K562 (cell line): Measurements from ENCODE around the gene CMBL. TPM values are rescaled to one million over a fixed set of nuclear protein-coding genes. Genes with fewer than 3 reads are reported as not detected.

Source experiments
- ATAC-seq: fragments of 200-7000 bp; cut with Tn5 transposase; 3 replicates; pipeline ENCODE4 v1.9.1; 2020; ENCODE audit warnings: moderate library complexity
- BruUV-seq: library from RNA; stranded (reverse); fragments of 400-500 nt; replicated peaks from 2 replicates; lab custom pipeline; 2021; lab: Mats Ljungman, UMichigan
- CTCF ChIA-PET: fragments of 300-600 bp; formaldehyde crosslinking; extraction: SDS; loops from one replicate; lab custom pipeline; 2021; ENCODE audit warnings: low intra/inter-chr PET ratio; lab: Yijun Ruan, JAX
- POLR2A ChIA-PET: fragments of 300-600, 350-650 bp; sonication (Branson Sonifier 250); formaldehyde crosslinking; extraction: SDS; loops from one replicate; lab custom pipeline; 2021; ENCODE audit warnings: antibody characterized with exemption, inconsistent platforms; lab: Yijun Ruan, JAX
- DNase-seq, 4 experiments: peaks; one replicate each; pipeline versions ENCODE4 v3.0.0 to v3.0.0-alpha.2; 2011 to 2018; ENCODE audit warnings: low spot score in 3 of 4, mixed read lengths in 3 of 4; ENCODE audit errors: extremely low read depth in 1 of 4
- FAIRE-seq: peaks from 2 replicates; lab custom pipeline; 2011; peaks lifted over from hg19 to GRCh38; lab: Jason Lieb, UNC
- H2AFZ ChIP-seq: 2 replicates; pipeline ENCODE4 v1.6.0; 2011; ENCODE audit warnings: low read depth, low read length, control low read depth, inconsistent platforms
- H3K27ac ChIP-seq: fragments of 200-600 bp; 3 replicates; pipeline ENCODE4 v1.8.0; 2011; ENCODE audit warnings: low read depth, mild to moderate bottlenecking, control low read depth, inconsistent platforms, low read length, moderate library complexity, mixed read lengths; ENCODE audit errors: extremely low read depth
- H3K27me3 ChIP-seq, 2 experiments: fragments of 300-600 bp in 1 of 2; 2 replicates in 1 of 2; 3 replicates in 1 of 2; pipeline versions ENCODE4 v1.6.0 to v1.8.0; 2011; ENCODE audit warnings: inconsistent platforms in 2 of 2, low read length in 2 of 2, mild to moderate bottlenecking in 1 of 2, mixed read lengths in 1 of 2, moderate library complexity in 1 of 2; ENCODE audit not compliant: control insufficient read depth in 2 of 2, insufficient read depth in 2 of 2
- H3K36me3 ChIP-seq: fragments of 300-600 bp; 3 replicates; pipeline ENCODE4 v1.8.0; 2011; ENCODE audit warnings: mild to moderate bottlenecking, low read length, inconsistent platforms; ENCODE audit not compliant: control insufficient read depth, insufficient read depth
- H3K4me1 ChIP-seq, 2 experiments: fragments of 200-600 bp in 1 of 2; replicated peaks in 1 of 2; 2 replicates in 1 of 2; 3 replicates in 1 of 2; pipeline versions ENCODE4 v1.5.1 to v1.8.0; 2011; ENCODE audit warnings: inconsistent platforms in 2 of 2, low read length in 2 of 2, mild to moderate bottlenecking in 1 of 2, mixed read lengths in 1 of 2, moderate library complexity in 1 of 2; ENCODE audit not compliant: control insufficient read depth in 2 of 2, insufficient read depth in 2 of 2
- H3K4me2 ChIP-seq: 2 replicates; pipeline ENCODE4 v1.6.1; 2011; ENCODE audit warnings: low read length, control low read depth, inconsistent platforms, mixed read lengths; ENCODE audit not compliant: insufficient read depth
- H3K4me3 ChIP-seq: fragments of 200-600 bp; sonication (generic), shearing (Covaris generic); 2 replicates; pipeline ENCODE4 v1.5.1; 2016; ENCODE audit warnings: control low read depth, inconsistent platforms
- H3K79me2 ChIP-seq: fragments of 200-600 bp; 3 replicates; pipeline ENCODE4 v1.8.0; 2011; ENCODE audit warnings: low read length, inconsistent platforms; ENCODE audit not compliant: control insufficient read depth, insufficient read depth
- H3K9ac ChIP-seq, 2 experiments: 2 replicates each; pipeline versions ENCODE4 v1.6.0 to v1.6.1; 2011; ENCODE audit warnings: low read depth in 2 of 2, low read length in 2 of 2, control low read depth in 1 of 2, inconsistent platforms in 1 of 2, mild to moderate bottlenecking in 1 of 2, mixed read lengths in 1 of 2; ENCODE audit not compliant: insufficient read depth in 1 of 2
- H3K9me1 ChIP-seq: one replicate; pipeline ENCODE4 v1.6.0; 2011; ENCODE audit warnings: inconsistent platforms, mild to moderate bottlenecking, low read length, moderate library complexity; ENCODE audit not compliant: control insufficient read depth, insufficient read depth
- H3K9me3 ChIP-seq: replicated peaks from 2 replicates; pipeline ENCODE4 v1.5.1; 2011; ENCODE audit warnings: low read depth, low read length, inconsistent platforms; ENCODE audit not compliant: control insufficient read depth, insufficient read depth
- H4K20me1 ChIP-seq: replicated peaks from 2 replicates; pipeline ENCODE4 v1.6.1; 2011; ENCODE audit warnings: low read length, inconsistent platforms, mixed read lengths; ENCODE audit not compliant: control insufficient read depth, insufficient read depth
- BHLHE40 ChIP-seq: IDR thresholded peaks from 2 replicates; pipeline ENCODE4 v1.6.1; 2011; ENCODE audit warnings: low read length, improper control_type of control experiment
- CTBP1 ChIP-seq: fragments of 450-650 bp; IDR thresholded peaks from 2 replicates; pipeline ENCODE4 v1.6.1; 2016; ENCODE audit warnings: borderline replicate concordance
- EHMT2 ChIP-seq: fragments of 450-650 bp; IDR thresholded peaks from 2 replicates; pipeline ENCODE4 v1.6.1; 2018; ENCODE audit warnings: antibody characterized with exemption
- EP400 ChIP-seq: fragments of 450-650 bp; IDR thresholded peaks from 2 replicates; pipeline ENCODE4 v1.6.1; 2017; ENCODE audit warnings: antibody characterized with exemption, mild to moderate bottlenecking, moderate library complexity
- ETV5 ChIP-seq: sonication (generic); formaldehyde crosslinking; IDR thresholded peaks from 2 replicates; pipeline ENCODE4 v1.4.0; 2020; ENCODE audit warnings: low read depth, mild to moderate bottlenecking, missing genetic modification reagents
- KLF6 ChIP-seq: fragments of 250-450 bp; sonication (Bioruptor Pico); IDR thresholded peaks from 2 replicates; pipeline ENCODE4 v1.4.0; 2020; ENCODE audit warnings: mild to moderate bottlenecking, moderate library complexity, borderline replicate concordance
- MCM5 ChIP-seq: fragments of 450-650 bp; IDR thresholded peaks from 2 replicates; pipeline ENCODE4 v1.6.1; 2016; ENCODE audit warnings: low read depth
- MECOM ChIP-seq: fragments of 250-450 bp; sonication (Bioruptor Pico); IDR thresholded peaks from 2 replicates; pipeline ENCODE4 v1.8.0; 2022; ENCODE audit warnings: inconsistent platforms
- NFIC ChIP-seq: fragments of 450-650 bp; IDR thresholded peaks from 2 replicates; pipeline ENCODE4 v1.6.1; 2017; ENCODE audit warnings: mild to moderate bottlenecking, inconsistent platforms
- PKNOX1 ChIP-seq: fragments of 450-650 bp; IDR thresholded peaks from 2 replicates; pipeline ENCODE4 v1.6.1; 2016
- POU5F1 ChIP-seq: fragments of 150-350 bp; IDR thresholded peaks from 2 replicates; pipeline ENCODE4 v1.6.1; 2014; ENCODE audit warnings: borderline replicate concordance, low read length, low read depth, mild to moderate bottlenecking; ENCODE audit not compliant: partially characterized antibody
- PTTG1 ChIP-seq: fragments of 450-650 bp; IDR thresholded peaks from 2 replicates; pipeline ENCODE4 v1.6.1; 2016; ENCODE audit warnings: low read depth, mild to moderate bottlenecking, missing genetic modification characterization, missing compliant biosample characterization
- SIN3B ChIP-seq: fragments of 450-650 bp; IDR thresholded peaks from 2 replicates; pipeline ENCODE4 v1.6.1; 2017; ENCODE audit warnings: low read depth, mild to moderate bottlenecking, moderate library complexity
- TBL1XR1 ChIP-seq, 2 experiments: IDR thresholded peaks; 2 replicates each; pipeline ENCODE4 v1.6.1; 2012; ENCODE audit warnings: improper control_type of control experiment in 2 of 2, low read length in 2 of 2, mild to moderate bottlenecking in 1 of 2
- TCF3 ChIP-seq: sonication (generic); formaldehyde crosslinking; IDR thresholded peaks from 2 replicates; pipeline ENCODE4 v1.4.0; 2020; ENCODE audit warnings: mild to moderate bottlenecking, missing genetic modification reagents
- ZNF717 ChIP-seq: fragments of 250-450 bp; sonication (Bioruptor Pico); IDR thresholded peaks from 2 replicates; pipeline ENCODE4 v1.5.0; 2021
- ZNF766 ChIP-seq: fragments of 200-800 bp; sonication (Bioruptor generic); conservative IDR thresholded peaks from 2 replicates; pipeline ENCODE4 v1.6.1; 2016; ENCODE audit warnings: missing genetic modification characterization, missing compliant biosample characterization
- WGBS: fragments of 100-300 bp; shearing (Covaris generic); methylation state at CpG from one replicate; pipeline ENCODE4 v1.1.6; 2016; ENCODE audit warnings: low coverage, mixed read lengths; ENCODE audit not compliant: insufficient coverage; ENCODE audit errors: missing lambda C conversion rate; 5-methylcytosine and 5-hydroxymethylcytosine counted together
- in situ Hi-C: fragments of 300-500 bp; cut with MboI; formaldehyde crosslinking; loops from 4 replicates; pipeline ENCODE4 v1.15.0; 2018; ENCODE audit warnings: inconsistent platforms, mixed read lengths
- intact Hi-C: fragments of 100-400 bp; cut with micrococcal nuclease; formaldehyde crosslinking; loops from 2 replicates; pipeline ENCODE4 v1.14.2; 2022
- polyA plus RNA-seq, 8 experiments: library from polyadenylated mRNA; depleted of rRNA in 4 of 8; stranded (reverse) in 5 of 8; unstranded in 3 of 8; fragments of >200 nt; fragmentation: Nextera tagmentation in 2 of 8; fragmentation: Illumina TruSeq in 1 of 8; extraction: Ambion mirVana in 2 of 8; extraction: Trizol in 1 of 8; gene quantifications; 2 replicates each; pipeline versions ENCODE4 v1.2.1 to v1.2.3, GENCODE V29; 2011 to 2014; ENCODE audit warnings: inconsistent platforms in 1 of 8, missing spikeins in 1 of 8
- total RNA-seq, 7 experiments: library from RNA; depleted of rRNA in 6 of 7; stranded (reverse); fragments of >200 nt in 6 of 7; fragmentation: Illumina TruSeq in 2 of 7; extraction: Trizol in 2 of 7; gene quantifications; 2 replicates each; pipeline versions ENCODE4 v1.2.1 to v1.2.3, GENCODE V29; 2011 to 2021; ENCODE audit warnings: low replicate concordance in 1 of 7
- TF ChIP-seq, protein P1 (sequence below), 2 experiments: fragments of 450-650 bp; conservative IDR thresholded peaks; 2 replicates each; pipeline ENCODE4 v1.6.1; 2017; ENCODE audit warnings: mild to moderate bottlenecking in 2 of 2, moderate library complexity in 2 of 2
- TF ChIP-seq, protein P2 (sequence below): sonication (generic); IDR thresholded peaks from 2 replicates; pipeline ENCODE4 v1.6.1; 2016

CMBL gene
- total and polyA plus RNA-seq, 9 of the 15 experiments (the other 6 are each of a cell fraction or from before 2014, with no cell fraction given), result 22.6 to 192 (median 71.1) TPM

- H4K20me1 ChIP-seq, result peaks cover 14% of the 10 kb centered on the region; the same call in 1 of the 2 replicates
- DNase-seq (peak in 2 of 4 experiments; percentile 64 to 89), FAIRE-seq (peak; percentile 89), ATAC-seq (peak; percentile 31)
- in situ Hi-C loops (no loop called here), intact Hi-C loops (loop anchor here (5.0 to 10.0 kb wide), 3 partner anchors 59 to 153 kb away; partner anchors contain the start of gene CCT5)
- H3K27me3 ChIP-seq, result no peaks in the 10 kb centered on the region
- 19% methylated on average over 6 of the region's 6 CpGs for WGBS
- H3K4me2 ChIP-seq, result peak overlapping the region; percentile 95
- H3K9ac ChIP-seq, result peak overlapping the region; percentile 4 to 93; a peak in 3 of 4 replicates
- BruUV-seq, result no TSS peak
- peaks cover 10% of the 10 kb centered on the region; the same call in 2 of the 3 replicates for H3K36me3 ChIP-seq
- H3K9me1 ChIP-seq, result no peaks in the 10 kb centered on the region
- ChIA-PET POLR2A (interaction anchor here (0.8 to 4.0 kb wide), 8 partner anchors 8 to 101 kb away, joined by 3 to 38 read pairs (median 8); partner anchors contain the start of genes ATPSCKMT and CCT5), CTCF (no interaction called here)
- H3K9me3 ChIP-seq, result no peaks in the 10 kb centered on the region
- H3K4me3 ChIP-seq, result peak overlapping the region; percentile 60
- peaks cover 18 to 20% of the 10 kb centered on the region in 2 experiments for H3K4me1 ChIP-seq
- peak overlapping the region; percentile 96 for H3K27ac ChIP-seq
- peaks cover 52% of the 10 kb centered on the region for H3K79me2 ChIP-seq
- H2AFZ ChIP-seq, result peak overlapping the region; percentile 86
- TF ChIP-seq PKNOX1 (peak; percentile 73), ETV5 (CRISPR knock-in tag) (0 out of 2 replicates have a peak, but pooled peaks have one; percentile 42), ZNF717 (CRISPR knock-in tag) (no peak), ZNF766 (CRISPR knock-in tag) (0 out of 2 replicates have a peak, but pooled peaks have one; percentile 26), PTTG1 (tag) (peak; percentile 38; the same call in 1 of the 2 replicates), EHMT2 (peak; percentile 83), CTBP1 (peak; percentile 32; the same call in 1 of the 2 replicates), SIN3B (0 out of 2 replicates have a peak, but pooled peaks have one; percentile 14), NFIC (peak; percentile 80), TCF3 (peak; percentile 7; the same call in 1 of the 2 replicates), MECOM (CRISPR knock-in tag) (peak; percentile 63; the same call in 1 of the 2 replicates), KLF6 (peak; percentile 7; the same call in 1 of the 2 replicates), MCM5 (no peak), BHLHE40 (no peak), EP400 (0 out of 2 replicates have a peak, but pooled peaks have one; percentile 9), TBL1XR1 (IDR thresholded peaks at IDR 0.05; ENCODE audit: low read length in 2 of 2) (no peak), POU5F1 (no peak)
- TF ChIP-seq, protein P1, sequence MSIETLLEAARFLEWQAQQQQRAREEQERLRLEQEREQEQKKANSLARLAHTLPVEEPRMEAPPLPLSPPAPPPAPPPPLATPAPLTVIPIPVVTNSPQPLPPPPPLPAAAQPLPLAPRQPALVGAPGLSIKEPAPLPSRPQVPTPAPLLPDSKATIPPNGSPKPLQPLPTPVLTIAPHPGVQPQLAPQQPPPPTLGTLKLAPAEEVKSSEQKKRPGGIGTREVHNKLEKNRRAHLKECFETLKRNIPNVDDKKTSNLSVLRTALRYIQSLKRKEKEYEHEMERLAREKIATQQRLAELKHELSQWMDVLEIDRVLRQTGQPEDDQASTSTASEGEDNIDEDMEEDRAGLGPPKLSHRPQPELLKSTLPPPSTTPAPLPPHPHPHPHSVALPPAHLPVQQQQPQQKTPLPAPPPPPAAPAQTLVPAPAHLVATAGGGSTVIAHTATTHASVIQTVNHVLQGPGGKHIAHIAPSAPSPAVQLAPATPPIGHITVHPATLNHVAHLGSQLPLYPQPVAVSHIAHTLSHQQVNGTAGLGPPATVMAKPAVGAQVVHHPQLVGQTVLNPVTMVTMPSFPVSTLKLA (conservative IDR thresholded peaks at IDR 0.05), result peak in 1 of 2 experiments; percentile 55; a peak in 3 of 4 replicates
- TF ChIP-seq, protein P2, sequence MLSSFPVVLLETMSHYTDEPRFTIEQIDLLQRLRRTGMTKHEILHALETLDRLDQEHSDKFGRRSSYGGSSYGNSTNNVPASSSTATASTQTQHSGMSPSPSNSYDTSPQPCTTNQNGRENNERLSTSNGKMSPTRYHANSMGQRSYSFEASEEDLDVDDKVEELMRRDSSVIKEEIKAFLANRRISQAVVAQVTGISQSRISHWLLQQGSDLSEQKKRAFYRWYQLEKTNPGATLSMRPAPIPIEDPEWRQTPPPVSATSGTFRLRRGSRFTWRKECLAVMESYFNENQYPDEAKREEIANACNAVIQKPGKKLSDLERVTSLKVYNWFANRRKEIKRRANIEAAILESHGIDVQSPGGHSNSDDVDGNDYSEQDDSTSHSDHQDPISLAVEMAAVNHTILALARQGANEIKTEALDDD, result peak; percentile 57; the same call in 1 of the 2 replicates
Measured at GRCh38 chr5:10351199-10351905, 43.6 kb upstream of the CMBL start.
